GM21717 (cell line): ENCODE measurements around the gene FAM169A.
A peak's percentile ranks its signal among the peaks of the same experiment; 100 is the strongest.
"Not testable (repeated sequence)": the region's sequence is repeated elsewhere in the genome, so short reads cannot be mapped to it uniquely, and the experiment has no call there.

Experiments
- ATAC-seq: cut with Tn5 transposase; IDR thresholded peaks from one replicate; pipeline ENCODE4 v1.9.1; 2021; ENCODE audit warnings: mild to moderate bottlenecking, moderate library complexity; ENCODE audit not compliant: unreplicated experiment

FAM169A gene, protein sequence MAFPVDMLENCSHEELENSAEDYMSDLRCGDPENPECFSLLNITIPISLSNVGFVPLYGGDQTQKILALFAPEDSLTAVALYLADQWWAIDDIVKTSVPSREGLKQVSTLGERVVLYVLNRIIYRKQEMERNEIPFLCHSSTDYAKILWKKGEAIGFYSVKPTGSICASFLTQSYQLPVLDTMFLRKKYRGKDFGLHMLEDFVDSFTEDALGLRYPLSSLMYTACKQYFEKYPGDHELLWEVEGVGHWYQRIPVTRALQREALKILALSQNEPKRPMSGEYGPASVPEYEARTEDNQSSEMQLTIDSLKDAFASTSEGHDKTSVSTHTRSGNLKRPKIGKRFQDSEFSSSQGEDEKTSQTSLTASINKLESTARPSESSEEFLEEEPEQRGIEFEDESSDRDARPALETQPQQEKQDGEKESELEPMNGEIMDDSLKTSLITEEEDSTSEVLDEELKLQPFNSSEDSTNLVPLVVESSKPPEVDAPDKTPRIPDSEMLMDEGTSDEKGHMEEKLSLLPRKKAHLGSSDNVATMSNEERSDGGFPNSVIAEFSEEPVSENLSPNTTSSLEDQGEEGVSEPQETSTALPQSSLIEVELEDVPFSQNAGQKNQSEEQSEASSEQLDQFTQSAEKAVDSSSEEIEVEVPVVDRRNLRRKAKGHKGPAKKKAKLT

DNA sequence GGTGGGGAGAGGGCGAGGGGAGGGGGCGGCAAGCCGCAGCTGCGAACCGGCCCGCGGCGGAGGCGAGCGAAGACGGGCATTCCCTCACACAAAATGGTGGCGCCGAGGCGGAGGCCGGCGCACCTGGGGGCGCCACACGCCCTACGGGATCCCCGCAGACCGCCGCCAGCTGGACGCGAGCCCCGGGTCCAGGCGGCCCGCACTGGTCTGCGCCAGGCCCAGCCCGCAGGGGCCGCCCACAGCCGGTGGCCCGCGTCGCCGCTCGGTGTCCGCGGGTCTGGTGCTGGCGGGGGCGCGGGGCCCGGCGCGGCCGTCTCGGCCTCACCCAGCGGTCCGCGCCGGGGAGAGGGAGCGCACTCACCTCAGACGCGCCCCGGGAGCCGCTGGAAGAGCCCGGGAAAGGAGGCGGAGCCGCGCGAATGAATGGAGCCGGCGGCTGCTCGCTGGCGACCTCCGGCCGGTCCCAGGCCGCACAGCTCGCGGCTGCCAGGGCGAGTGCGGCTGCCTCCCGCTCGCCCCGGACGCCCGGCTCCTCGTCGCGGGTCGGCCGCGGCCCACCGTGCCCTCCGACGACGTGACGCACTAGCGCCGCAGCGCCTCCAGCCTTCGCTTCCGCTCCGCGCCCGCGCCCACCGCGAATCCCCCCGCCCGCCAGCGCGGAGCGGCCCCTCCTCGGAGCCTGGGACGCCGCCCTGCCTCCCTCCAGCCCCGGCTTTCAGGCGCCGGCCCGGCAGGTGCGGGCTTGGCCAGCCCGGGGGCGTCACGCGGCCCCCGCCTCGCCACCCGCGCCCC, at the start of gene FAM169A:
TSS of gene FAM169A (minus strand) at position 584 of the 792 bp plus-strand sequence. CDS start 24,711 bp downstream, outside the sequence.
- ATAC-seq, result peak; percentile 45

DNA sequence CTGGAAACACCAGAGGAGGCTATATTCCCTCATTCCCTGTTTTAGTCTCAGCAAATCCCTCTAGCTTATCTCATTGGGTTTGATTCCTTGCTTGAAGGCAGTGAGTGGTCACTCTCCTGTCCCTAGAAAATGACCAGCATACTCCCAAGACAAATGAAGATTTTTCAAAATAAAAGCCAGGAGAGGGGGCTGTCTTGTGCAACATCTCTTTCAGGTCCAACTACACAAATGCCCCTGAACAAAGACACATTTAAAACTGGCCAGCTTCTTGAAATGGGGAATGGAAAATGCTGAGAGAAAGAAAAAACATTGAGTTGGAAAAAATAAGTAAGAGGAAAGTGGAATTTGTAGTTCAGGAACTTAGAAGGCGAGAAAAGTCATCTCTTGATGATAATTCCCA, 49.3 kb upstream of the FAM169A start:
- ATAC-seq, result no peak

DNA sequence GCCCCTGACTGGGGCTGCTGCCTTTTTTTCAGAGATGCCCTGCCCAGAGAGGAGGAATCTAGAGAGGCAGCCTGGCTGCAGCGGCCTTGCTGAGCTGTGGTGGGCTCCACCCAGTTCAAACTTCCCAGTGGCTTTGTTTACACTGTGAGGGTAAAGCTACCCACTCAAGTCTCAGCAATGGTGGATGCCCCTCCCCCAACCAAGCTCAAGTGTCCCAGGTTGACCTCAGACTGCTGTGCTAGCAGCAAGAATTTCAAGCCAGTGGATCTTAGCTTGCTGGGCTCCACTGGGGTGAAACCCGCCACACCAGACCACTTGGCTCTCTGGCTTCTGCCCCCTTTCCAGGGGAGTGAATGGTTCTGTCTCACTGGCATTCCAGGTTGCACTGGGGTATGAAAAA, 45.2 kb upstream of the FAM169A start:
- ATAC-seq, result not testable (repeated sequence)

DNA sequence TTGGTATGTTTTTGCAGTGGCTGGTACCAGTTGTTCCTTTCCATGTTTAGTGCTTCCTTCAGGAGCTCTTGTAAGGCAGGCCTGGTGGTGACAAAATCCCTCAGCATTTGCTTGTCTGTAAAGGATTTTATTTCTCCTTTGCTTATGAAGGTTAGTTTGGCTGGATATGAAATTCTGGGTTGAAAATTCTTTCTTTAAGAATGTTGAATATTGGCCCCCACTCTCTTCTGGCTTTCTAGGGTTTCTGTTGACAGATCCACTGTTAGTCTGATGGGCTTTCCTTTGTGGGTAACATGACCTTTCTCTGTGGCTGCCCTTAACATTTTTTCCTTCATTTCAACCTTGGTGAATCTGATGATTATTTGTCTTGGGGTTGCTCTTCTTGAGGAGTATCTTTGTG, 43.7 kb upstream of the FAM169A start:
- ATAC-seq, result not testable (repeated sequence)

DNA sequence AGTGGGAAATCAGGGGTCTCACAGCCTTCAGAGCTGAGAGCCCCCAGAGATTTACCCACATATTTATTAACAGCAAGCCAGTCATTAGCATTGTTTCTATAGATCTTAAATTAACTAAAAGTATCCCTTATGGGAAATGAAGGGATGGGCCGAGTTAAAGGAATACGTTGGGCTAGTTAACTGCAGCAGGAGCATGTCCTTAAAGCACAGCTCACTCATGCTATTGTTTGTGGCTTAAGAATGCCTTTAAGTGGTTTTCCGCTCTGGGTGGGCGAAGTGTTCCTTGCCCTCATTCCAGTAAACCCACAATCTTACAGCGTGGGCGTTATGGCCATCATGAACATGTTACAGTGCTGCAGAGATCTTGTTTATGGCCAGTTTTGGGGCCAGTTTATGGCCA, 42.0 kb upstream of the FAM169A start:
- not testable (repeated sequence) for ATAC-seq

DNA sequence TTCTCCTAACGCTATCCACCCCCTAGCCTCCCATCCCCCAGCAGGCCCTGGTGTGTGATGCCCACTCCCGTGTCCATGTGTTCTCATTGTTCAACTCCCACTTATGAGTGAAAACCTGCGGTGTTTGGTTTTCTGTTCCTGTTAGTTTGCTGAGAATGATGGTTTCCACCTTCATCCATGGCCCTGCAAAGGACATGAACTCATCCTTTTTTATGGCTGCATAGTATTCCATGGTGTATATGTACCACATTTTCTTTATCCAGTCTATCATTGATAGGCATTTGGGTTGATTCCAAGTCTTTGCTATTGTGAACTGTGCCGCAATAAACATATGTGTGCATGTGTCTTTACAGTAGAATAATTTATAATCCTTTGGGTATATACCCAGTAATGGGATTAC, 38.5 kb upstream of the FAM169A start:
- not testable (repeated sequence) for ATAC-seq

DNA sequence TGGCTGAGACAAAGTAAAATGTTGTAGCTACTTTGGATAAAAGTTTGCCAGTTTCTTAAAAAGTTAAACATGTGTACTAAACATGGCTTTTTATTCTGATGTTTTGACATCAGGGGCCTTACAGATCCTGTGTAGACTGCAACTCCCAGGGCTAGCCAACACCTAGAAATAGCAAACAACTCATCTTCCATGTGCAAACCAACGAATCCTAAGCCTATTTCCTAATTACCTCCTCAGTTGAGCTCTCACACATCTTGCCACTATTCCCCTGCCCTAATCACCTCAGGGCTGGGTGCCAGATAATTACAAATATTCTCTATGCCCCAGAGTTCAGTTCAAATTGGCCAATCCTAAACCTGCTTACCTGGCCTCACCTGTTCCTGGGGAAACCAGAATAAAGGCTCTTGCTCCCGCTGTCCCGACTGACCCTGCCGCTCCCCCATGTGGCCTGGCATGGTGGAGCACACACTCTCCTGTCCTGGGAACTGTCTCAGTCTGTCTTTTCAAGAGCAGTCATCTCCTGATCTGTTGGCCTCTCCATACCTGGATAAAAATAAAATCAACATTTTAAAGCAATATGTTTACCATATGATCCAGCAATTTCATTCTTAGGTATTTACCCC, 37.1 kb upstream of the FAM169A start:
- ATAC-seq, result no peak

DNA sequence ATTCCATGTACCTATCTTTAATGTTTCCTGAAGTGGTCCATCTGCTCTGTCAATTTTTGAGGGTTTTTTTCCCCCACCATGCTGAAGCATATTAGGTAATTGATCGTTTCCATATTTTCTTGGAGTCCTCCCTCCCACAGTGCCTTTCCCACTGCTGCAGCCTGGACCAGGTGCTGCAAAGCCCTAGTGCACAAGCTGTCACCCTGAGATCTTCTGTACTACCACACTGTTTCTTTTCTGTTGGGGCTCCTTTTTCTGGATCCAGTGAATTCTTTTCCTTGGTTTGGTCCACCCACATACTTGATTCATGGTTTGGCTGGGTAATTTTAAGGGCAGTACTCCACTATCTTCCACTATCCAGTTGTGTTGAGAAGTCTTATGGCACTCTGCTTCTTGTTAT, 30.9 kb upstream of the FAM169A start:
- ATAC-seq, result no peak

DNA sequence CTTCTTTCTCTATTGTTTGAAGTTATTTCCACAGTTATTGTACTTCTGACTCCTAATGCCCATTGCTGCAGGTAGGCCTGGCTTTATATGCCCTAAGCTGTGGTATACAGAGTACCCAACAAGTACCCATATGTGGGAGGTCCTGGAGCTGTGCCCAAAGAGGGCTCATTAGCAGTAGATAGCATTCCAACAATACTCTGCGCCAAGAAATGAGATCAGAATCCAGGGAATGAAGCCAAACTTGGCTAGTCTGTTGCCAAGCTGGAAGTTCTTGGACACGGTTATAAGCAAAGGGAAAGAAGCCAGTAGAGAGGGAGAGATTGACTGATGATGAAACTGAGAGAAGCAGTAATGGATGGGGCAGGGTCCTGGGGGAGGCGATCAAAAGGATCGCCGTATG, 29.7 kb upstream of the FAM169A start:
- ATAC-seq, result no peak

DNA sequence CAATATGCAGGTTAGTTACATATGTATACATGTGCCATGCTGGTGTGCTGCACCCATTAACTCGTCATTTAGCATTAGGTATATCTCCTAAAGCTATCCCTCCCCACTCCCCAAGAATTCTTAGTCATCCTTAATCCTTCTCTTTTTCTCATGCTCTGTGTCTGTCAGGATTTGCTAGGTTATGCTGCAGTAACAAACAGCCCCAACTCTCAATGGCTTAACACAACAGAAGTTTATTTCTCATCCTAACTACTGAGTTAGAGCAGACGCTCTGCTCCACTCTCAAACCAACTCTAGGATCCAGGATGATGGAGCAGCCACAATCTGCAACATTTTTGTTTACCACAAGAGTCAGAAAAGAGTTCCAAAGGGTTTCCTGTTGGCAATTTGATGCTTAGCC, 28.2 kb upstream of the FAM169A start:
- no peak for ATAC-seq

DNA sequence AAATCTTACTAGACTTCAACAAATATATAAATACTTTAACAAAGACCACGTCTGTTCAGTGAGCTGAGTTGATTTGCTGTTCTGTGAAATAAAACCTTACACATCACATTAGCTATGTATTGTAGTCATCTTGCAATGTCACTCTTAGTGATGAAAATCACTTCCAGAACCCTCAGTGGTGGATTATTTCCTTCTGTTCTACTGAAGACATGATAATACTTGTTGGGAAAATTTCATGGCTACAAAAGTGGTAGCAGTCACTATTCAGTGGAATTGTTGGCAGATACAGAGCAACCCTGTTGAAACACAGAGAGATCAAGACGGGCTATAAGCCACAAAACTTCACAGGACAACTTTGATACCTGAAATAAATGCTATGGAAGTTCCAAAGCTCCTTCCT, 26.7 kb upstream of the FAM169A start:
- ATAC-seq, result no peak

DNA sequence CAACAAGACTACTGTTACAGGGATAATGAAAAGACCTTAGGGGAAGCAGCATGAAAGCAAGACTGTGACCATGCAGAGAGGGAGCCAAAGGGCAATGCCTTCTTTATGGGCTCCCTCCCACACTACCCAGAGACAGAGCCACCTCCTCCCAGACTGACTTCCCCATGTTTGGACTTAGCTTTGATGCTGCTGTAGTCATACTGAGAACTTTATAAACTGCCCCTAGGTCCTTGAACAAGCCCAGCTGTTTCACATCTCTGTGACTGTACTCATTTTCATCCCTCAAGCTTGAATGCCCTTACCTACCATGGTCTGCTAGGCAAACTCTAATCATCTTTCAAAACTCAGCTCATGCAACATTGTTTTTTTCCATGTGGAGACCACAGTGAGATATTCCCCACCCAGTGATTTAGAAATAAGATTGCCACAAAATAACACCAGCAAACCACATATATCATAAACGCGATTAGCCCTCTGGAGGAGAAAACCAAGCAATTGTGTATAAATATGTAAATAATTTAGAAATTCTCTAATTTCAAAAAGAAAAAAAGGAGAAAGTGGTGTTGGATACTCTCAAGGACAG, 23.4 kb upstream of the FAM169A start:
- peak; percentile 96 for ATAC-seq

DNA sequence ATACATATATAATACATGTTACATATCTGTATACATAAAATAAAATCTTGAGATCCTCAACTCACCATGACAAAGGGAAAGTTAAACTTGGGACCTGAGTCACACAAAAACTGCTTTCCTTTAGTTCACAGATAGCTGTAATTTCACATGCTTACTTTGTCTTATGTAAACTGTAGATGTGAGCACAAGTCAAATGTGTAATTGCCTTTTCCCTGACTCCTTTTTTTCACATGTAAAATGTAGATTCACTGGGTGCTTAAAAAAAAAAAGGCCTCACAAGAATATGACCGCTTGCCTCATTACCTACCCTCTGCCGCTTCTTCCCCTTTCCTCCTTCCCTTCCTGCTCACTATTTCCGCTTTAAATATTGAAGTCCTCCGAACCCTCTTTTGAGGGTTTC, 21.9 kb upstream of the FAM169A start:
- no peak for ATAC-seq

DNA sequence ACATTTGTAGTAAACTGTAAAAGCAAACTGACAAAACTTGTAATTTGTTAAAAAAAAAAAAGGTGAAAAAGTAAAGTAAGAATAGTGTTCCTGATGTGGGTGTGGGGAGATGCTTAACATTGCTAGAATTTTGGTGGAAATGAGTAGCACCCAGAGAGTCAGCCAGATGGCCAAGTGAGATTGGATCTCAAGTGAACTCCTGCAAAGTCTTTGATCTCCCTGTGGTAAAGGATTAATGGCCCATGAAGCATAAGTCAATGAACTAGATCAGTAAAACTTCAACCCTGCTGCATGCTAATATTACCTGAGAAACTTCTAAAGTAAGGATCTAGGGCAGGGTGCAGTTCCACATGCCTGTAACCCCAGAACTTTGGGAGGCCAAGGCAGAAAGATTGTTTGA, 19.0 kb upstream of the FAM169A start:
- no peak for ATAC-seq

DNA sequence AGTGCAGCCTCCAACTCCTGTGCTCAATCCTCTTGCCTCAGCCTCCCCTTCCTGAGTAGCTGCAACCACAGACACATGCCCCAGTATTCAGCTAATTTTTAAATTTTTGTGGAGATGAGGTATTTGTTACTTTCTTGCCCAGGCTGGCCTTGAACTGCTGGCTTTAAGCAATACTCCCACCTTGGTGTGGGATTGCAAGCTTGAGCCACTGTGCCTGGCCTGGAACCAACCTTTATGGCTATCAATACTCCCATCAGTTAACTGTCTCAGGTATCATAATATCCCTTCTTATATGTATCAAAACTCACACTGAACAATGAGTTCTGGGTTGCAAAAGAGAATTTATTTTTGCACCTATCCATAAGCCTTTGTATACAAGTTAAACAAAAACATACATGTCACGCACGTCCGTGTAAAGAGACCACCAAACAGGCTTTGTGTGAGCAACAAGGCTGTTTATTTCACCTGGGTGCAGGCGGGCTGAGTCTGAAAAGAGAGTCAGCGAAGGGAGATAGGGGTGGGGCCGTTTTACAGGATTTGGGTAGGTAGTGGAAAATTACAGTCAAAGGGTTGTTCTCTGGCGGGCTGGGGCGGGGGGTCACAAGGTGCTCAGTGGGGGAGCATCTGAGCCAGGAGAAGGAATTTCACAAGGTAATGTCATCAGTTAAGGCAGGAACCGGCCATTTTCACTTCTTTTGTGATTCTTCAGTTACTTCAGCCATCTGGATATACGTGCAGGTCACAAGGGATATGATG, 16.4 kb upstream of the FAM169A start:
- not testable (repeated sequence) for ATAC-seq

DNA sequence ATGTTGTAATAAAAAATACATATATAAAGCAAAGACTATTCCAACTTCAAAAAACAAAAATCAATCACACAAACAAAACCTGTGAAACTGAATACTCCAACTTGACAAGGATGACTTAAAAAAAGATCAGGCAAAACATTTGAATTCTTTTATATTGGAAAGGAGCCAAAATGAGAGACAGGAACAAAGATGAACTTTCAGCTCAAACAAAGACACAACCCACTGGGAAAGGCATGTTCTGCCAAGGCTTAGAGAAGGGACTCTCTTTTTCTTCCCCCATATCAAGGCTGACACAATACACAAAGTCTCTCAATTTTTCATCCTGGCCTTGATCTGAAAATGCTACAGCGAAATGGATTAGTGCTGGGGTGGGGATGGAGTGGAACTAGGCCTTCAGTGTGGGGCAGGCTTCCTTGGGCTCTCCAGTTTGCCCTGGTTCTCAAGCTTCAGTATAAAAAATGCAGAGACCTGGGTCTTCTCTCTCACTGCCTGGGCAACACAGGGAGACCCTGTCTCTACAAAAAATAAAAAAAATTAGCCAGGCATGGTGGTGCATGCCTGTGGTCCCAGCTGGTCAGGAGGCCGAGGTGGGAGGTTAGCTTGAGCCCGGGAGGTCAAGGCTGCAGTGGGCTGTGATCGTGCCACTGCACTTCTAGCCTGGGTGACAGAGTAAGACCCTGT, 11.6 kb upstream of the FAM169A start:
- no peak for ATAC-seq

DNA sequence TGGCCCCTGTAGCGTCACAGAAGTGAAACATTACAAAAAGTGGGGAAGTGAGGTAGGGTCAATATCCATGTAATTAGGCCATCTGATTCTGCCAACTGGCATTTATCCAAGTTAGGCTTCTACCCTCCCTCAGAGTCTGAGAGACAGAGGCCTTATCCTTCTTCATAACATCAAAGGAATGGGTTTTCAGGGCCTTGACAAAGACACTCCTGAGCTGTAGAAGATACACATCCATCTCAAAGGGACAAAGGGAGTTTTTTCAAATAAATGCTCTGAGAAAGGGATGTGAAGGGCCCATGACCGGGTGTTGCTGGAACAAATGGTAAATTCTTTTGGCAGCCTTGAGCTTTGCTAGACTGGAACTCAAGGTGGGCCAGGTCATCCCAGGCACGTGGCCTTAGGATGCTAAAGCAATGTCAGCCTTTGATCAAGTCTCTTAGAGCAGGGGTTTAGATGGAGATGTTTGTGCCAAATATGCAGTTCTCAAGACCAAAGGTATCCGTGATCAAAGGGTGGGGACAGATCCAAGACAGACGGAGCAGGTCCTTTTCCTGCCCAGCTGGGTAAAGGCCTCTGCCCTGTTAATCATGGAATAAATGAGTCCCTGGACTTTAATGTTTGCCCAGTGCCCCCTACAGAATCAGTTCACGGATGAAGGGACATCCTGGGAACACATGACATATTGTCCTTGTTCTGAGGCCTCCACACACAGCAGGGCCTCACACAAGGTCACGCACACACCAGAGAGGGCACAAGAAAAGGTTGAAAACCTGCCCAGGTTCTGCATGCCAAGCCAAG, 10.0 kb upstream of the FAM169A start:
- no peak for ATAC-seq

DNA sequence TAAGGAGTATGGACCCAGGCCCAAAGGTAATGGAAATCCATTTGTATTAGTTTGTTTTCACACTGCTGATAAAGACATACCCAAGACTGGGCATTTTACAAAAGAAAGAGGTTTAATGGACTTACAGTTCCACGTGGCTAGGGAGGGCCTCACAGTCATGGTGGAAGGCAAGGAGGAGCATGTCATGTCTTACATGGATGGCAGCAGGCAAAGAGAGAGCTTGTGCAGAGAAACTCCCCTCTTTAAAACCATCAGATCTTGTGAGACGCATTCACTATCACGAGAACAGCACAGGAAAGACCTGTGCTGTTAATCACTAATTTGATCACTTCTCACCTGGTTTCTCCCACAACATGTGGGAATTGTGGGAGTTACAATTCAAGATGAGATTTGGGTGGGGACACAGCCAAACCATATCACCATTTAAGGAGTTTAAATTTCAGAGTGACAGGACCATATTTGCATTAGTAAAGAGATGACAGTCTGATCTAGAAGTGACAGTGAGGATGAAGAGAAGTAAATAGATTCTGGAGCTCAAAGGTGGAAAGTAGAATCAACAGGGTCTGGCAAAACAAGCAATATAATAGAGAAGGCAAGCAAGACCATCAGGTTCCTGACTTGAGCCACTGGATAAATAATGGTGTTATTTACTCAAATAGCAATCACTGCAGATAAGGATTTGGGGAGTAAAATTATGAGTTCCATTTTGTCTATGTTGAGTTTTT, 7.5 kb upstream of the FAM169A start:
- ATAC-seq, result no peak
